Colonic mucosa (tissue), 4 donors: ENCODE data around the gene BRD2. TPM values are rescaled to one million over a fixed set of nuclear protein-coding genes. Genes with fewer than 3 reads are reported as not detected.
A peak's percentile ranks its signal among the peaks of the same experiment; 100 is the strongest.

Experiments used
- DNase-seq: peaks from one replicate; pipeline ENCODE4 v3.0.0-alpha.2; 2020
- H3K27ac ChIP-seq: fragments of 200-600 bp; one replicate; pipeline ENCODE4 v1.8.0; 2021
- H3K27me3 ChIP-seq: fragments of 200-600 bp; one replicate; pipeline ENCODE4 v1.8.0; 2021
- H3K36me3 ChIP-seq: fragments of 200-600 bp; one replicate; pipeline ENCODE4 v1.8.0; 2021
- H3K4me1 ChIP-seq: fragments of 200-600 bp; one replicate; pipeline ENCODE4 v1.8.0; 2021; ENCODE audit warnings: mild to moderate bottlenecking
- H3K4me3 ChIP-seq: fragments of 200-600 bp; one replicate; pipeline ENCODE4 v1.8.0; 2021
- H3K9ac ChIP-seq, 2 donors: one replicate each; pipeline ENCODE4 v1.7.0; 2013; ENCODE audit warnings: control low read depth in 2 of 2, low read depth in 2 of 2, low read length in 2 of 2
- H3K9me3 ChIP-seq: fragments of 200-600 bp; one replicate; pipeline ENCODE4 v1.8.0; 2021
- intact Hi-C: fragments of 100-400 bp; cut with DNase I; formaldehyde crosslinking; loops from one replicate; pipeline ENCODE4 v1.14.1; 2022
- total RNA-seq, 2 donors: library from RNA; stranded (reverse); fragmentation: NEBNext Ultra II Directional in 1 of 2; extraction: Animal tissue kit (Norgen Biotek cat#: 25700) in 1 of 2; gene quantifications; one replicate each; pipeline ENCODE4 v1.2.1, GENCODE V29; 2021
- TF ChIP-seq, protein P1 (sequence below): fragments of 200-600 bp; IDR thresholded peaks from one replicate; pipeline ENCODE4 v1.8.0; 2022; ENCODE audit warnings: antibody characterized with exemption, mild to moderate bottlenecking
- donor health status: healthy.
- donor health status: DM: no; HTN: no; CAD: no.
- donor health status: DM: no; HTN: no; CAD: no.

Gene BRD2
- total RNA-seq, 2 donors from 2014 or later = 149 to 167 TPM

DNA sequence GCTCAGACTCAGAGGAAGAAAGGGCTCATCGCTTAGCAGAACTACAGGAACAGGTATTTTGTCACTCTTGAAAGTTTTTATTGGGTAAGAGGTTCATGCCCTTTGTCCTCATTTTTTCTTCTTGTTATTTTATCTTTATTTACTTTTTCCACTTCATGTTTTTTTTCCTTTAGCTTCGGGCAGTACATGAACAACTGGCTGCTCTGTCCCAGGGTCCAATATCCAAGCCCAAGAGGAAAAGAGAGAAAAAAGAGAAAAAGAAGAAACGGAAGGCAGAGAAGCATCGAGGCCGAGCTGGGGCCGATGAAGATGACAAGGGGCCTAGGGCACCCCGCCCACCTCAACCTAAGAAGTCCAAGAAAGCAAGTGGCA lies 9.5 kb downstream of the BRD2 start:
- no peaks in the 10 kb centered on the region for H3K27me3 ChIP-seq
- H3K4me3 ChIP-seq = no peak overlapping the region
- H3K27ac ChIP-seq = no peak overlapping the region
- no peaks in the 10 kb centered on the region for H3K9me3 ChIP-seq
- peaks cover 53% of the 10 kb centered on the region for H3K36me3 ChIP-seq
- peaks cover 36% of the 10 kb centered on the region for H3K4me1 ChIP-seq
- no peak overlapping the region for H3K9ac ChIP-seq
- no peak for DNase-seq
- intact Hi-C loops = no loop called here
- TF ChIP-seq, protein P1, sequence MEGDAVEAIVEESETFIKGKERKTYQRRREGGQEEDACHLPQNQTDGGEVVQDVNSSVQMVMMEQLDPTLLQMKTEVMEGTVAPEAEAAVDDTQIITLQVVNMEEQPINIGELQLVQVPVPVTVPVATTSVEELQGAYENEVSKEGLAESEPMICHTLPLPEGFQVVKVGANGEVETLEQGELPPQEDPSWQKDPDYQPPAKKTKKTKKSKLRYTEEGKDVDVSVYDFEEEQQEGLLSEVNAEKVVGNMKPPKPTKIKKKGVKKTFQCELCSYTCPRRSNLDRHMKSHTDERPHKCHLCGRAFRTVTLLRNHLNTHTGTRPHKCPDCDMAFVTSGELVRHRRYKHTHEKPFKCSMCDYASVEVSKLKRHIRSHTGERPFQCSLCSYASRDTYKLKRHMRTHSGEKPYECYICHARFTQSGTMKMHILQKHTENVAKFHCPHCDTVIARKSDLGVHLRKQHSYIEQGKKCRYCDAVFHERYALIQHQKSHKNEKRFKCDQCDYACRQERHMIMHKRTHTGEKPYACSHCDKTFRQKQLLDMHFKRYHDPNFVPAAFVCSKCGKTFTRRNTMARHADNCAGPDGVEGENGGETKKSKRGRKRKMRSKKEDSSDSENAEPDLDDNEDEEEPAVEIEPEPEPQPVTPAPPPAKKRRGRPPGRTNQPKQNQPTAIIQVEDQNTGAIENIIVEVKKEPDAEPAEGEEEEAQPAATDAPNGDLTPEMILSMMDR = no peak

DNA sequence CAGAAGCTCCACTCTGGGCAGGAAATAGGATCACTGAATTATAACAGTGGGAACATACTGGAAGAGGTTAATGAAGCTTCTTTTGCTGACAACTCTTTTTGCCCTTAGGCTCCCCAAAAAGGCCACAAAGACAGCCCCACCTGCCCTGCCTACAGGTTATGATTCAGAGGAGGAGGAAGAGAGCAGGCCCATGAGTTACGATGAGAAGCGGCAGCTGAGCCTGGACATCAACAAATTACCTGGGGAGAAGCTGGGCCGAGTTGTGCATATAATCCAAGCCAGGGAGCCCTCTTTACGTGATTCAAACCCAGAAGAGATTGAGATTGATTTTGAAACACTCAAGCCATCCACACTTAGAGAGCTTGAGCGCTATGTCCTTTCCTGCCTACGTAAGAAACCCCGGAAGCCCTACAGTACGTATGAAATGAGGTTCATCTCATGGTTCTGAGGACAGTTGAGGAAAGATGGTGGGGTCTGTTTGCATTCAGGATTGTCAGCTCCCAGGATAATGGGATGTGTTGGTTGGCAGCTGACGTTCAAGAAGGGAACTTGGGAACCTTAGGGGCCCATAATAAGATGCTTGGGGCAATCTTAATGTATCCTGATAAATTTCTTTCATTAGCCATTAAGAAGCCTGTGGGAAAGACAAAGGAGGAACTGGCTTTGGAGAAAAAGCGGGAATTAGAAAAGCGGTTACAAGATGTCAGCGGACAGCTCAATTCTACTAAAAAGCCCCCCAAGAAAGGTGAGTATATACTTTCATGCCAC lies 11.5 kb downstream of the BRD2 start:
- no peak for DNase-seq

DNA sequence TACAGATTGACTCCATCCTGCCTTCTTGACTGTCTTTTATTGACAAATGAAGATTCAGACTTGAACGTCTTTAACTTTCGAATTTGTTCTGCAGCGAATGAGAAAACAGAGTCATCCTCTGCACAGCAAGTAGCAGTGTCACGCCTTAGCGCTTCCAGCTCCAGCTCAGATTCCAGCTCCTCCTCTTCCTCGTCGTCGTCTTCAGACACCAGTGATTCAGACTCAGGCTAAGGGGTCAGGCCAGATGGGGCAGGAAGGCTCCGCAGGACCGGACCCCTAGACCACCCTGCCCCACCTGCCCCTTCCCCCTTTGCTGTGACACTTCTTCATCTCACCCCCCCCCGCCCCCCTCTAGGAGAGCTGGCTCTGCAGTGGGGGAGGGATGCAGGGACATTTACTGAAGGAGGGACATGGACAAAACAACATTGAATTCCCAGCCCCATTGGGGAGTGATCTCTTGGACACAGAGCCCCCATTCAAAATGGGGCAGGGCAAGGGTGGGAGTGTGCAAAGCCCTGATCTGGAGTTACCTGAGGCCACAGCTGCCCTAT lies 12.2 kb downstream of the BRD2 start:
- no peak for DNase-seq
- Histone ChIP-seq H3K4me1 (peaks cover 51% of the 10 kb centered on the region), H3K9ac (no peak overlapping the region), H3K4me3 (no peak overlapping the region), H3K27me3 (no peaks in the 10 kb centered on the region), H3K27ac (no peak overlapping the region), H3K9me3 (no peaks in the 10 kb centered on the region), H3K36me3 (peaks cover 46% of the 10 kb centered on the region)
- TF ChIP-seq, protein P1 = no peak
- intact Hi-C loops = no loop called here

More for the DNA sequence above, 11.5 kb downstream of the BRD2 start:
- Histone ChIP-seq H3K9me3 (no peaks in the 10 kb centered on the region), H3K4me1 (peaks cover 52% of the 10 kb centered on the region), H3K4me3 (no peak overlapping the region), H3K9ac (no peak overlapping the region), H3K36me3 (peaks cover 46% of the 10 kb centered on the region), H3K27me3 (no peaks in the 10 kb centered on the region), H3K27ac (no peak overlapping the region)
- TF ChIP-seq, protein P1 = no peak
- intact Hi-C loops = no loop called here

DNA sequence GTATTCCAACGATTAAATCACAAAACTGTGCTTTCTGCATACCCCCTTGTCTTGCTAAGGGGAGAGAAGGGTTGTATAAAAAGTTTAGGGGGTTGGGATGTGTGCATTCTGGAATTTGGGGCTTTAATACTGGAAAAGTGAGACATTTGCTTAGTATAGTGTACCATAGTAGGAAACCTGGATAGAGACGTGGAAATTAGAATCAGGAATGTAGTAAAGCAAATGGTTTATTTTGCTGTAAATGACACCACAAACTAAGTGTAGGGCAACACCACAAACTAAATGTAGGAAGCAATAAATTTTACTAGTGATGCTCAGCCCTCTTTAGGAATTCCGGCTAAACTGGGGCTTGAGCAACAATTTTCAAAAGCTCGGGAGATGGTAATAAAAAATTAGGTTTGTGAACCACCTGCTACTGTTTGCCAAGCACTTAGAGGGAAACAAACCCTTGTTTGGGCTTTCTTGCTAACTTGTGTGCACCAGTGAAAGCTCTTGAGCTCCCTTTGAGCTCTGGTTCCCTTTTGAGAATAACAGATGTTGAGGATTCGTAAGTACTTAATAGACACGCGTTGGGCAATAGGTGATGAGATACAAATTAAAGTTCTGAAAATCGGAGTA lies 13.8 kb downstream of the BRD2 start:
- Histone ChIP-seq H3K36me3 (peaks cover 33% of the 10 kb centered on the region), H3K4me1 (peaks cover 39% of the 10 kb centered on the region), H3K27ac (peak overlapping the region; percentile 32), H3K9me3 (no peaks in the 10 kb centered on the region), H3K27me3 (no peaks in the 10 kb centered on the region), H3K4me3 (no peak overlapping the region), H3K9ac (no peak overlapping the region)
- TF ChIP-seq, protein P1 = no peak
- intact Hi-C loops = no loop called here
- DNase-seq = no peak

DNA sequence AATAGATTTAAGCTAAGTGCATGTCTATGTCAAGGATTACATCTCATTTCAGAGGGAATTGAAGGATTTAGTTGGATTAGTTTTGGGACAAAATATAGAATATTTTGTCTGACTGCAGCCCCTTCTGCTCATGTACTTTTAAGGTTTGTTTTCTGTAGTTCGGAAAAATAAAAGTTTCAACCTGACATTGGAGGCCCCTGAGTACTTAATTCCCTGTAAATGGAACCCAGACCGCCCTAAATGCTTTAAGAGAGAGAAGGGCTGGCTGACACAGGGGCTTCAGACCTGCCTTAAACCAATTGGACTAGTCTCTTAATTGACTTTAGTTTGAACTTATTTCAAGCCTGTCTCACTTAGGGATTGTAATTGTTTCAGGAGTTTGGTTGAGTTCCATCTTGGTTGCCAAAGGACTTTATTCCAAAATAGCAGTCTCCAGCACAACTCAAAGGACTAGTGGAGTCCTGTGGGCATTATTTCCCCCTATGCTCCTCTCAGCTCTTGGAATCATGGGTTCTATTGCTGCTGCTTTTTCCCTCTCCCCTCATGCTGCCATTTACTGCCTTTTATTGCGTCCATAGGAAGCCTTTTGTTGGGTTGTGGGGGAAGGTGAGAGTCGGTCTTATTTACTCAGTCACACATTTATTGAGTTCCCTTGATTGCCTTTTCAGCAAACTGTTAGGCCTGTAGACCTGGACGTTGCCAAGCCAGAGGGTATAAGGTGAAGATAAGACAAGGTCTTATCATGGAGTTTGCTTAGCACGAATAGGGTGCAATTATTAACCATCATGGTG lies 14.5 kb downstream of the BRD2 start:
- peaks cover 33% of the 10 kb centered on the region for H3K4me1 ChIP-seq
- peak; percentile 66 for DNase-seq
- no peaks in the 10 kb centered on the region for H3K27me3 ChIP-seq
- peak overlapping the region; percentile 32 for H3K27ac ChIP-seq
- H3K9me3 ChIP-seq = no peaks in the 10 kb centered on the region
- peak overlapping the region in 1 of 2 donors; percentile 35 for H3K9ac ChIP-seq
- TF ChIP-seq, protein P1 = no peak
- peaks cover 26% of the 10 kb centered on the region for H3K36me3 ChIP-seq
- H3K4me3 ChIP-seq = no peak overlapping the region
- intact Hi-C loops = no loop called here
